GM18951 (cell line): ENCODE measurements around the gene DNAJC1.

Experiments used
- POLR2A ChIP-seq: IDR thresholded peaks from 4 replicates; pipeline ENCODE4 v1.6.1; 2011; ENCODE audit warnings: mild to moderate bottlenecking; ENCODE audit not compliant: insufficient read length, insufficient read depth; ENCODE audit errors: extremely low read depth
- in situ Hi-C: fragments of 300-500 bp; cut with MboI; formaldehyde crosslinking; loops from one replicate; pipeline ENCODE4 v1.12.0; 2022; ENCODE audit warnings: low sequenced_read_pairs, mixed read lengths, inconsistent platforms; ENCODE audit not compliant: unreplicated experiment

DNAJC1 gene

GRCh38 chr10:21989453-21990154 is 13.9 kb downstream of the DNAJC1 start:
- no peak for TF ChIP-seq POLR2A
- in situ Hi-C loops: loop anchor here (25.0 kb wide), 1 partner anchor 573 kb away; no protein-coding TSS in a partner anchor

GRCh38 chr10:21985541-21985940 is 18.0 kb downstream of the DNAJC1 start:
- in situ Hi-C loops: loop anchor here (25.0 kb wide), 1 partner anchor 577 kb away; no protein-coding TSS in a partner anchor
- no peak for TF ChIP-seq POLR2A

DNA sequence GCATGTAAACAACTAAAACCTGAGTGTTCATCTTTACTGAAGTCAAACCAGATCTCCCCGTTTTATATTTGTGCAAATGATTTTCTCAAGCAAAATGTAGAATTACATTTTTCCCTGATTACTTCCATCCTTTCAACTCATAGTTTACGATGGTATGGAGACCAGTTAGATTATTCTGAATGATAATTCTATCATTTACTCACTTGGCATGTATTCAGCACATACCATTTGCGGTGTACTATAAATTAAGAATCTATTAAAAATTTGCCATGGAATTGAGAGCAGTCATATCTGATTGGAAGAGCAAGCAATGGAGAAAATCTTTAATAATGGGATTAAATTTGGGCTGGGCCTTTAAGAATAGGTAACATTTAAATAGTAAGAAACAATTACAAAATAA is 22.4 kb downstream of the DNAJC1 start:
- in situ Hi-C loops: loop anchor here (25.0 kb wide), 1 partner anchor 581 kb away; no protein-coding TSS in a partner anchor
- no peak for TF ChIP-seq POLR2A

- TF ChIP-seq POLR2A: no peak
- in situ Hi-C loops: loop anchor here (25.0 kb wide), 1 partner anchor 582 kb away; no protein-coding TSS in a partner anchor
Measured at GRCh38 chr10:21980691-21981090, 22.8 kb downstream of the DNAJC1 start.

DNA sequence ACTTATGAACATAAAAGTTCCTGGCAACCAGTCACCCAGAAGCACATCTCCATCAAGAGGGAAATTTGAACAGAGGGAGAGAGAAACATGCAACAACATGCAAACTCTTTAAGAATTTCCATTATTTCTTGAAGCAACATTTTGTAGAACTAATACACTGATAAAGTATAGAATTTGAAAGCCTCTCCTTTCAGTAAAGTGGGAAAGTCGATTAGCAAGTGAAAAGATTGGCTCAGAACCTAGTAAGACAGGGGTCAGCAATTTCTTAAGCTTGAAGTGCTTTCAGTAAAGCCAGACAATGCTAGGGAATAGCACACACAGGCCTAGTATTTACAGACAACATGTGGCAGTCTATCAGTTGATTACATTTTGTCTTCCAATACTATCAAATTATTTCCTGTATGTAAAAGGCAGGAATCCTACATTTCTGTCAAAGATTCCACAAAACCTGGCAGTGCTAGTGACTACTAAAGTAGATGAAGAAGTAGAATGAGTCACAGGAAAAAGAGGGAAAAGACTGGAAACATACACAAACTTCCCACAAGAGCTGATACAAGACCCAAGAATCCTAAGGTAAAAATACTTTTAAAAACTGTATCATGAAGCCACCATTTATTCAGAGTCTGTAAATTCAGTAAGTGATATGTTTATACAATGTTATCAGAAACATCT is 25.2 kb downstream of the DNAJC1 start:
- in situ Hi-C loops: loop anchor here (25.0 kb wide), 1 partner anchor 584 kb away; no protein-coding TSS in a partner anchor
- no peak for TF ChIP-seq POLR2A

DNA sequence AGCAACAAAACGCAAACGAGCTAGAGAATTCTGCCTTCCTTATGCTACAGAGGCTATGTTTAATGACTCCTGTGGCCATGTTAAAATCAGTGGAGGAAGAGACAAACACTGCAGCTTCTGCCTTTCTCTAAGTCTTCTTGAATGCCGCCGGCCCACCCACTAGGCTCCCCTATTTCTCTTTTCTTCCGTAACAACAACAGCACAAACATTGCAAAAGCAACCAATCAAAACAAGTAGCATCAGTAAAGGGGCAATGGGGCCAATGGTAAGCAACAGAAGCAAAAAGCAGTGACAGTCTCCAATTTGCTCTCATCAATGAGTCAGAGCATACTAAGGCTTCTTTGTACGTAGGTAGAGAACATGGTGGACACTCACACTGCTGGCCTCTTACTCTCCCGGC is 26.8 kb downstream of the DNAJC1 start:
- in situ Hi-C loops: loop anchor here (25.0 kb wide), 1 partner anchor 586 kb away; no protein-coding TSS in a partner anchor
- TF ChIP-seq POLR2A: no peak

- in situ Hi-C loops: loop anchor here (25.0 kb wide), 1 partner anchor 586 kb away; no protein-coding TSS in a partner anchor
- TF ChIP-seq POLR2A: no peak
Measured at GRCh38 chr10:21976280-21976679, 27.2 kb downstream of the DNAJC1 start.

GRCh38 chr10:21975378-21975990 is 28.0 kb downstream of the DNAJC1 start:
- no peak for TF ChIP-seq POLR2A
- in situ Hi-C loops: loop anchor here (25.0 kb wide), 1 partner anchor 587 kb away; no protein-coding TSS in a partner anchor

DNA sequence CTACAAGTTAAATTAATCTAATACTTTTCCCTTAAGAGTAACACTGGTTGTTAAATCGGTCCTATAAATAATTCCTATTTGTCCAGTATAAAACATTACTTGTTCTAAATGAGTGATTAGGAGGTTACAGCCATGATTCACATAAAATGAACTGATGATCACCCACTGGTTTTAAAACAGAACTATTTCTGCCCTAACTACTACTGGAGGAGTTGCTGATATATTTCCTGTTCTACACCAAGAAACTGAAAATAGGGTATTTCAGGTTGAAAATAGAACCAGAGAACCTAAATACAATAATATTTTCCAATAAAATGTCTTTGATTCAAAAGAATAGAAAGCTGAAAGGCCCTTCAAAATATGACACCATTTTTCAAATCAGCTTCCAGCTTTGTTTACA is 30.9 kb downstream of the DNAJC1 start:
- TF ChIP-seq POLR2A: no peak
- in situ Hi-C loops: loop anchor here (25.0 kb wide), 2 partner anchors 485 to 885 kb away; no protein-coding TSS in a partner anchor

DNA sequence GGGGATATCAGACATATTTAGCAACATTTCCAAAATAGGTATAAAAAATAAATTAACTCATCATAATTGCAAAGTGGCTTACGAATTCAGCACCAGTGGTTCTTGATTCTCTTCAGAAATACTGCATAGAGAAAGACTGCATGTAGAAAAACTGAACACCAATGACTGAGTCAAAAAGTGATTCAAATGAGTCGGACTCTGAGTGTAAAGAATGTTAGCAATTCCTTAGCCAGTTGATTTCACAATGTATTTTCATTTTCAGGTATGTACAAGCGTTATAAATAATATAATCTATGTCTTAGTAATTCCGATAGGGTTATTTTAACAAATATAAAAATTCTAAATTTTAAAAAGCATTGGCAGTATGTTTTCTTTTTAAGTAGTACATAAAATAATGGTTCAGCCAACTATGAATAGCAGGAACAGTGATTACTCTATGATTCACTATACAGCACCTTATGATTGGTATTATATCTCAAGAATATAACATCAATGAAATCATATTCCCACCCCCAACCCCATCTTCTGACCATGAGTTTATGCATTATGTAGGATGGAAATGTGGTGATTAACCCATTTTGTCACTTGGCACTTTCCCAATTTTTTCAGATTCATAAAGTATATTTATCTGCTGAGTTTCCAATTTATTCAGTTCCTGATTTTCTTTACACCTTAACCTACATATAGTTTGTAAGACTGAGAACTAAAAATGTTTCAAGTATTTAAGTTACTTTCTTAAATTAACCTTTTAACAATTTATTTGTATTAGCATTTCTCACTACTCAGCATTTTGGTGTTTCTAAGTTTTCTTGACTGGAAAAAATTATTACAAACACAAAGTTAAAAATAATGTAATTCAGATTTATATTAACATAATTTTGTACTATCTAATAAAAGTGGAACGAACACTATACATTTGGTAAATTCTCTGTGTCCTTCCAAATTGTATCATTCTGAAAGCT is 33.9 kb downstream of the DNAJC1 start:
- in situ Hi-C loops: loop anchor here (25.0 kb wide), 2 partner anchors 482 to 882 kb away; no protein-coding TSS in a partner anchor
- TF ChIP-seq POLR2A: no peak

GRCh38 chr10:21964983-21965665 is 38.4 kb downstream of the DNAJC1 start:
- in situ Hi-C loops: loop anchor here (25.0 kb wide), 2 partner anchors 478 to 878 kb away; no protein-coding TSS in a partner anchor
- no peak for TF ChIP-seq POLR2A

DNA sequence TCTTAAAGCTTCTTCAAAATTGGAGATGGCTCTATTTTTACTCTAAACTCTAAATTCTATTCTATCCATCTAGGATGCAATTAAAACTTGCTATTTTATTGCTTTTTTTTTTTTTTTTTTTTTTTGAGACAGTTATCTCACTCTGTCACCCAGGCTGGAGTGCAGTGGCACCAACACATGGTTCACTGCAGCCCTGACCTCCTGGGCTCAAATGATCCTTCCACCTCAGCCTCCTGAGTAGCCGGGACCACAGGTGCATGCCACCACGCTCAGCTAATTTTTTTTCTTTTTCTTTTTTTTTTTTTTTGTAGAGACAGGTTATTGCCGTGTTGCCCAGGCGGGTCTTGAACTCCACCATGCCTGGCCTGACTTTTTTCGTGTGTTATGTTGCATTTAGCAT is 41.2 kb downstream of the DNAJC1 start:
- TF ChIP-seq POLR2A: no peak
- in situ Hi-C loops: loop anchor here (25.0 kb wide), 2 partner anchors 475 to 875 kb away; no protein-coding TSS in a partner anchor

DNA sequence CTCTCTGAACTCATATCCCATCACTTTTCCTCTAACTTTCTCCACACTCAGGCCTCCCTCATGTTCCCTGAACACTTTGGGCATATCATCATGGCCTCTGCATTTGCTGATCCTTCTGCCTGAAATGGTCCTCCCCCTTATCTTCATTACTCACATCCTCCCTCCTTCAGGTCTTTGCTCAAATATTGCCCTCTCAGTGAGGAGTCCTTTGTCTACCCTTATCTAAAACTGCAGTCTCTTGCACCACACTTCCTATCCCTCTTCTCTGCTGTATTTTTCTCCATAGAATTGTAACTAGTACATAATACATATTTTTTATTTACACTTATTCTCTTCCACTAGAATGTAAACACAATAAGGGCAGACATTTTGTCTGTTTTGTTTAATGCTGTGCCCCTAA is 41.7 kb downstream of the DNAJC1 start:
- no peak for TF ChIP-seq POLR2A
- in situ Hi-C loops: loop anchor here (25.0 kb wide), 2 partner anchors 475 to 875 kb away; no protein-coding TSS in a partner anchor
